ENCODE data around the gene GRID1.
"Not testable (repeated sequence)": the region's sequence is repeated elsewhere in the genome, so short reads cannot be mapped to it uniquely, and the experiment has no call there.

GRID1 gene

DNA sequence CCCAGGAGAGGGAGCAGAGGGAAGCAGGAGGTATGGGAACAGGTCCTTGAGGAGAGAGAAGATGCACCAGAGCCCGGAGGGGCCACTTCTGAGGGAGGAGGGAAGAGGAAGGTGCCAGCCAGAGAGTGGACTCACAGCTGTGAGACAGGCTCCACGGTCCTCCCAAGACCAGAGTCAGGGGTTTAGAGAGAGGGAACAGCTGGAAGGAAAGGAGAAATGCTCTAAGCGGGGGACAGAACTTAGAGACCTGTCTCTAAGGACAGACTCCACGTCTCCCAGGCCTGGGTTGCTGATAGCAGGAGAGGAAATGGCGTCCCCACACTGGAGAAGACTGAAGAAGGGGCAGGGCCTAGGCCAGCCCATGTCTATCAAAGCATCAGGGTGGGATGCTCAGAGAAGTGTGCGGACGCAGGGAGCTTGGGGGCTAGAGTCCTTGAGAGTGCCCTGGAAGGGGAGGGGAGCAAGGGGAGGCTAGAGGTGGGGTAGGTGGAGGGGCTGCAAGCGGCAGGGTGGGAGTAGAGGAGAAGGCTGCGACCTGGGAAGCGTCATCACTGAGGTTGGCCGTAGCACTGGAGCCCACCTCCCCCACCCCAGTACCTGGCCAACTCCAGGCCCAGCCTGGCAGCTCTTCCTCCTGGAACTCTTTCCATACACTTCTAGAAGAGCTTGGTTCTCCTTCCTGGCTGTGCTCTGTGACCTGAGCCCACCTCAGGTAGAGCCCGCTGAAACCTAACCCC, 25.6 kb upstream of the GRID1 start:
- no peak for DNase-seq

DNA sequence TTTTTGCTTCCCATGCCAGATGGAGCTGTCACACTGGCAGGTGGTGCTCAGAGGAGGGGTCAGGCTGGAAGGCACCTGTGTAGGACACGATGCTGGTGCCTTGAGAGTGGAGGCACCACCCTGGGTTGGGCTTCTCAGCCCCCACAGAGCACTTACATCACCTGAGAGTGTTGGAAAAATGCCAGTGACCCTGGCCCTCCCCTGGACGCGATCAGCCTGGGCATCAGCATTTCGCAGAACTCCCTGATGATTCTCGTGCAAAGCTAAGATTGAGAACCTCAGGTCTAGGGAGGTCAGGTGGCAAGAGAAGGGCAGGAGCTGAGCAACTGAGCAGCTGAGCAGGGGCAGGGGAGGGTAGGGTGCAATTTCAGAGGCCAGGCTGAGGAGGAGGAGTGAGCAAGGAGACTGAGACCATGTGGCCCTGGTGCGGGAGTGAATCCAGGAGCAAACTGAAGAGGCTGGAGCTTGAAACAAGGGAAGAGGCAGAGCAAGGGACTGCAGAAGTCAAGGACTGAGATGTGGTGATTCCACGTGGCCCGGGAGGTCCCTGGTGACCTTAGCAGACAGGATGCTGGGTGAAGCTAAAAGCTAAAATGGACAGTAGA, 24.7 kb upstream of the GRID1 start:
- DNase-seq, result no peak

DNA sequence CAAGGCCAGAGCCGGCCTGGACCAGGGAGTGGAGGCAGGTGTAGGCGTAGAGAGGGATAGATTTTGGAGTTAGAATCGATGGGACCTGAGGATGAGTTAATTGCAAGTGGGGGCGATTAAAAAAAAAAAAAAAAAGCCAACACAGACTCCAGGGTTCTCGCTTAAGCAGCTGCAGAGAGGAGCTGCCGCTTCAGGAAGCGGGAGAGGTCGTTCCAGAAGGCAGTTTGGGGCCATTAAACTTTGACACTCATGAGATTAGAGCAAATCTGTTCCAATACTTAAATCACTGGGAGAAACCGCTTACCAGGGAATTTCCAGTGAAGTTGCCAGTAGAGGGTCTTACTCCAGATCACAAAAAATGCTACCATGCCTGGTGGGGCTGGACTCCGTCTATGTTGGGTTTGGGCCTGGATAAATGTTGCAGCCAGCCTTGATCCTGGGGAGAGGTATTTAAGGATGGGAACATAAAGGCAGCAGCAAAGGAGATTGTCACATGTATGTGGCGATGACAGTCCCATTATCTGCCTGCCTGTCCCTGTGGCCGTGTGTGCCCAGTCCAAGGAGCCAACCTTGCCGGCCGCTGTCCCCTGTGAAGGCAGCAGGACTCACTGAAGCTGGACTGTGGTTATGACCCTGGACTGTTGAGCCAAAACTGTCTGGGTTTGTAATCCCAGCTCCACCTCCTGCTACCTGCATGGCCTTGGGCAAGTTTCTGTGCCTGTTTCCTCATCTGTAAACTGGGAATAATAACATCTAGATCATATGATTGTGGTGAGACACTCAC, 23.9 kb upstream of the GRID1 start:
- no peak for DNase-seq

- peak; percentile 55 for DNase-seq
These were observed 23.0 kb upstream of the GRID1 start for GRCh38 chr10:86389441-86390193.

DNA sequence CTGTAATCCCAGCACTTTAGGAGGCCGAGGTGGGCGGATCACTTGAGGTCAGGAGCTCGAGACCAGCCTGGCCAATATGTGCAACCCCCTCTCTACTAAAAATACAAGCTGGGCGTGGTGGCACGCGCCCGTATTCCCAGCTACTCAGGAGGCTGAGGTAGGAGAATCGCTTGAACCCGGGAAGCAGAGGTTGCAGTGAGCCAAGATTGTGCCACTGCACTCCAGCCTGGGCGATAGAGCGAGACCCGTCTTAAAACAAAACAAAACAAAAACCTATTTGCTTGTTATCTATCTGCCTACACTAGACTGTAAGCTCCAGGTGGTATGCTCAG, 22.5 kb upstream of the GRID1 start:
- DNase-seq, result not testable (repeated sequence)

- no peak for DNase-seq
These were observed 21.6 kb upstream of the GRID1 start for GRCh38 chr10:86388119-86388704.

- DNase-seq, result no peak
These were observed 20.7 kb upstream of the GRID1 start for GRCh38 chr10:86387178-86387794.

- no peak for DNase-seq
These were observed 19.2 kb upstream of the GRID1 start for GRCh38 chr10:86385806-86386205.

- DNase-seq, result no peak
These were observed 11.2 kb upstream of the GRID1 start for GRCh38 chr10:86377797-86378146.

- DNase-seq, result peak; percentile 94
These were observed 10.5 kb upstream of the GRID1 start for GRCh38 chr10:86376852-86377796.

DNA sequence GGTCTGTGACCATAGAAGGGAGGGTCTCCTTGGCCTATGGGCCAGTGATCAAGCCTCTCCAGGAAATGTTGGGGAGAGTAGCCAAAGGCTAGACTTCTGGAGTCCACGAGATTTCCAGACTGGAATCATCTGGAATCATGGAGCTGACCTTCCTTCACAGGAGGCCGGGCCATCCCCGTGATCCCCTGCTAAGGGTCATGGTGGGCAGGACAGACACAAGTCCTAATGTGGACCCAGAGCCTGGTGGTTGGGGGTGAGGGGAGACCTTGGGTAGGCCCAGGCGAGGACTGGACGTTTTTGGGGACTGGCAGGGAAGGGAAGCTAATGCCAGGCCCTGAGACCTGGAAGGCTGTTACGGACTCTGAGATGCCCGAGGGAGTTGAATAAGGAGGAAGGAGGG, 9.8 kb upstream of the GRID1 start:
- DNase-seq, result peak; percentile 16

GRCh38 chr10:86375204-86375603, 8.6 kb upstream of the GRID1 start:
- DNase-seq, result peak; percentile 10

GRCh38 chr10:86374664-86375063, 8.1 kb upstream of the GRID1 start:
- DNase-seq, result peak; percentile 10

GRCh38 chr10:86373828-86374227, 7.2 kb upstream of the GRID1 start:
- DNase-seq, result peak; percentile 10

GRCh38 chr10:86373251-86373650, 6.7 kb upstream of the GRID1 start:
- no peak for DNase-seq

DNA sequence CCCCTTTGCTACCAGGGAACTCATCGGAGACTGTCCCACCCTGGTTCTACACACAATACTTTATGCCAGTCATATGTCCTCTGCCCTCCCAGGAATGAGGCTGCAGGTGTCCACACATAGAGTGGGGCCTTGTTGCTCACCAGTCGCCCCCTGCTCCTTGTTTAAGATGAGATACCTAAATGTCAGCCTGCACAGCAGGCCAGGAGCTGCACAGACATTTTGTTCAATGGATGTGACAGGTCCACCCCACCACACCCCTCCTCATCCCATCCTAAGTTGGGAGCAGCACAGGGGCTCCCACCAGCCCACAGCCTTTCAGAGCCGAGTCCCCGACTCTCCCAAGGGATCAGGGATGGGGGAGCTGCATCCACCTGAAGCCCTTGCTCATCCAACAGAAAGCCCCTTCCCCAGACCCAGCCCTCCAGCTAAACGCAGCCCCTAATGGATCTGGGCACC, 6.2 kb upstream of the GRID1 start:
- no peak for DNase-seq

GRCh38 chr10:86372119-86372783, 5.7 kb upstream of the GRID1 start:
- no peak for DNase-seq

DNA sequence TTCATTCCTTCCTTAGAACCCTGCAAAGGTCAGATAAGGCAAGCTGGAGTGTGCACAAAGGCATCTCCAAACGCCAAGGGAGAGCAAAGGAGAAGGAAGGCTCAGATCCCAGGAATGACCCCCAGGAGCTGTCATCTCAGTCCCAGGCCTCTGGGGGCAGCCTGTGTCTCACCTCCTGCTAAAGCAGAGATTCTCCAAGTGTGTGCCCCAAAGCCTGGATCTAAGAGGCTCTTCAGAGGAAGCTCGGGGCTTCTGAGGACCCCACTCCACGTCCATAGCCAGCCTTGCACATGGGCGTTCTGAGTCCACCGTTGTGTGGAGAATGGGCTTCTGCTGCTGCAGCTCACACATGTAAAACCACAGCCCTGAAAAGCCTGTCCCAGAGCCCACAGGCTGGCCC, 5.1 kb upstream of the GRID1 start:
- DNase-seq, result no peak

- no peak for DNase-seq
These were observed 4.5 kb upstream of the GRID1 start for GRCh38 chr10:86371116-86371515.

- no peak for DNase-seq
These were observed 3.5 kb upstream of the GRID1 start for GRCh38 chr10:86370006-86370585.

All from stimulated activated CD8-positive, alpha-beta memory T cell treated with anti-CD3 and anti-CD28 coated beads, Interleukin-4, amount 100 ng/mL, for 48 hours (primary cell).